ENCODE results near the gene CARS1.

DNA sequence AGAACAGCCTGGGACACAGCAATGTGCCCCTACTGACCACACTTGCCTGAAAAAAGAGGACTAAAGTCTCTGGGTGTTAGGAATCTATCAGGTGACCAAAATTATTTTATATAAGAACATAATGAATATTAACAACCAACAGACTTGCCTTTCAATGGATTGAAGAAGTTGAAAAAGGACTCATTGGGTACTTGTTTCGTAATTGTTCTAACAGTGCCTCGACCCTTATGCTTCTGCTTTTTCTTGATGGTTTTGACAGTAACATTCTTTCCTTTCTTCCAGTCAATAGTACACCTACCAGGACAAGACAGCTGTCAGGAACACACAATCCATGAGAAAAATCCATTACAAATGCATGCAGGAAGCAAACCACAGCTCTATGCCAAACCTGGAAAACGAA, 99.0 kb downstream of the CARS1 start:
- TF ChIP-seq CTCF (IDR thresholded peaks at IDR 0.05) (no peak), POLR2A (IDR thresholded peaks at IDR 0.05) (no peak)

Measured in vagina (tissue), 2 donors.